Ovary (tissue), 3 donors: ENCODE measurements around the gene CEBPE.

Experiments used
- EP300 ChIP-seq: sonication (generic); formaldehyde crosslinking; IDR thresholded peaks from one replicate; pipeline ENCODE4 v1.6.1; 2017; ENCODE audit warnings: antibody characterized with exemption
- POLR2A ChIP-seq: fragments of 450-650 bp; IDR thresholded peaks from one replicate; pipeline ENCODE4 v1.6.1; 2017; ENCODE audit warnings: antibody characterized with exemption, mild to moderate bottlenecking, moderate library complexity
- TF ChIP-seq, protein P1 (sequence below), 3 donors: fragments of 450-650 bp in 2 of 3; fragments of 200-600 bp in 1 of 3; IDR thresholded peaks; one replicate each; pipeline versions ENCODE4 v1.5.1 to v1.8.0; 2016 to 2022; ENCODE audit warnings: antibody characterized with exemption in 3 of 3, mild to moderate bottlenecking in 1 of 3
- donor health status: DM: no; HTN: no; CAD: no.

DNA sequence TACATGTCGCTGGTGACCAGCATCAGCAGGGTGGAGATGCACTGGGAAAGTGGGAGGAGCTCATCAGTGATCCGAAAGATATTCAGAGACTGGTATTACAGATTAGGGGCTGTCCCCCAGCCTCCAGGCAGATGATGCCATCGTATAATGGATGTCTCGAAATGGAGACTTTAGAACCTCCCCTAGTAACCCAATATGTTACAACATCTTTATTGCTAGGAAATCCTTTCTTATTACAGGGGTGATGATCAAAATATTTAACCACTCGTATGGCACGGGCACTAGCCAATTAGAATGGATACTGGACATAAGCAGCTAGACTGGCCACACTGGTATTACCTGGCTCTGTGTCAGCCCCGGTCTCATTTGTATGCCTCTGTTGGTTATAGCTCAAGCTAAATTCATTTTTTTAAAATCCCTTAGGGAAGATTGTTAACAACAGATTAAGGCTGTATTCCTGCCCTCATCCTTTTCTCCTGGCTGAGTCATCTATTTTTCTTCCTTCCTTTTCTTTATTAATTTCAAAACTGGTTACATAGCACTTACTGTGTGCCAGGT is 10.8 kb upstream of the CEBPE start:
- TF ChIP-seq, protein P1, sequence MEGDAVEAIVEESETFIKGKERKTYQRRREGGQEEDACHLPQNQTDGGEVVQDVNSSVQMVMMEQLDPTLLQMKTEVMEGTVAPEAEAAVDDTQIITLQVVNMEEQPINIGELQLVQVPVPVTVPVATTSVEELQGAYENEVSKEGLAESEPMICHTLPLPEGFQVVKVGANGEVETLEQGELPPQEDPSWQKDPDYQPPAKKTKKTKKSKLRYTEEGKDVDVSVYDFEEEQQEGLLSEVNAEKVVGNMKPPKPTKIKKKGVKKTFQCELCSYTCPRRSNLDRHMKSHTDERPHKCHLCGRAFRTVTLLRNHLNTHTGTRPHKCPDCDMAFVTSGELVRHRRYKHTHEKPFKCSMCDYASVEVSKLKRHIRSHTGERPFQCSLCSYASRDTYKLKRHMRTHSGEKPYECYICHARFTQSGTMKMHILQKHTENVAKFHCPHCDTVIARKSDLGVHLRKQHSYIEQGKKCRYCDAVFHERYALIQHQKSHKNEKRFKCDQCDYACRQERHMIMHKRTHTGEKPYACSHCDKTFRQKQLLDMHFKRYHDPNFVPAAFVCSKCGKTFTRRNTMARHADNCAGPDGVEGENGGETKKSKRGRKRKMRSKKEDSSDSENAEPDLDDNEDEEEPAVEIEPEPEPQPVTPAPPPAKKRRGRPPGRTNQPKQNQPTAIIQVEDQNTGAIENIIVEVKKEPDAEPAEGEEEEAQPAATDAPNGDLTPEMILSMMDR (IDR thresholded peaks at IDR 0.05): no peak
- TF ChIP-seq POLR2A (no peak), EP300 (no peak)
